HG02798 (cell line): ENCODE measurements around the gene PYGL.
"Not testable (repeated sequence)": the region's sequence is repeated elsewhere in the genome, so short reads cannot be mapped to it uniquely, and the experiment has no call there.

ENCODE experiments used
- ATAC-seq: cut with Tn5 transposase; IDR thresholded peaks from one replicate; pipeline ENCODE4 v1.9.1; 2021; ENCODE audit warnings: mild to moderate bottlenecking; ENCODE audit not compliant: unreplicated experiment, poor library complexity

PYGL gene

GRCh38 chr14:50955373-50956043 is 11.2 kb upstream of the PYGL start:
- ATAC-seq, result no peak

- no peak for ATAC-seq
Observed at GRCh38 chr14:50954811-50955372, 10.6 kb upstream of the PYGL start.

- ATAC-seq, result no peak
Observed at GRCh38 chr14:50953502-50953901, 9.2 kb upstream of the PYGL start.

- ATAC-seq, result no peak
Observed at GRCh38 chr14:50951032-50951431, 6.7 kb upstream of the PYGL start.

- ATAC-seq, result no peak
Observed at GRCh38 chr14:50948205-50948604, 3.9 kb upstream of the PYGL start.

DNA sequence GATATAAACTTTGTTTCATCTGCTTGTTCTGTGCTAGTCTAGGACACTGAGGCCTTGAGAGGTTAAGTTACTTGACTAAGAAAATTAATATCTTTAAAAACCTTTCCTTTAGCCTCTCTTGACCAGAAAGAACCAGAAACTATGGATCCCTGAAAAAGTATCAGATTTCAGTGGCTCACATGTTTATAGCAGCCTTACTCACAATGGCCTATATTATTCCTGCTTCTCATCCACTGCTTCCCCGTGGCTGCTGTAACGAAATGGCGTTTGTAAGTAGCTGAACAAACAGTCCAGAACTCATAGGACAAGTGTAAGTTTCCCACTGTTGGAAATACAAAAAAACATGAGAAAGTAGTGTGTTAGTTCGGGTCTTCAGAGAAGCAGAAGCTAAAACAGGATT is 3.2 kb upstream of the PYGL start:
- ATAC-seq, result no peak

DNA sequence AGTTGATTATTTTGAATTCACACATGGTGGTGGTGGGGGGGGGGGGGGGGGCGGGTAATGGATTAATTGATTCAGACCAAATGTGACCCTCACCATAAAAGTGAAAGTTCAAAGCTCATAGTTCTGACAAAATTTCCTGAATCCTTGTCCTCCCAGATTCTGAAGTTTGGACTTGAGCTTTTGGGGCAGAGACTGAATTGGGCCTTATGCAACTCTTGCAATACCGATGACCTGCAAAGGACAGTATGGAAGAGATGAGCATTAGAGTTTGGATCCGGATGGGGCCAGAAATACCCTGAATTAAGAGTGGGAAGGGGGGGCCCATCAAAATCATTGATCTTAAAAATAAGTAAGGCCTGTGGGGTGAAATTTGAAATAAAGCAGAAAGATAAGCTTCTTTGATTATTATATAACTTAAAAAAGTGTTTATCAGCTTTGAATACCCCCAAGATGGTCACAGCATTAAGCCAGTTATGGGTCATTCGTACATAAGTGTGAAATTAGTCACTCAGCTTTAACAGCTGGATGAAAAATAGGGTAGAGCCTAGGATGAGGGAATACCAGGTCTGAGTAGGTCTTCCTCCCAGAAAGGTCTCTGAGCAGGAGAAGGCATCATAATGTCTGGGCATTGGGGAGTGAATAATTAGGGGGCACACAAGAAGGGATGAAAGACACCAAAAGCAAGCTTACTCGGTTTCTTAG is 2.1 kb upstream of the PYGL start:
- no peak for ATAC-seq

DNA sequence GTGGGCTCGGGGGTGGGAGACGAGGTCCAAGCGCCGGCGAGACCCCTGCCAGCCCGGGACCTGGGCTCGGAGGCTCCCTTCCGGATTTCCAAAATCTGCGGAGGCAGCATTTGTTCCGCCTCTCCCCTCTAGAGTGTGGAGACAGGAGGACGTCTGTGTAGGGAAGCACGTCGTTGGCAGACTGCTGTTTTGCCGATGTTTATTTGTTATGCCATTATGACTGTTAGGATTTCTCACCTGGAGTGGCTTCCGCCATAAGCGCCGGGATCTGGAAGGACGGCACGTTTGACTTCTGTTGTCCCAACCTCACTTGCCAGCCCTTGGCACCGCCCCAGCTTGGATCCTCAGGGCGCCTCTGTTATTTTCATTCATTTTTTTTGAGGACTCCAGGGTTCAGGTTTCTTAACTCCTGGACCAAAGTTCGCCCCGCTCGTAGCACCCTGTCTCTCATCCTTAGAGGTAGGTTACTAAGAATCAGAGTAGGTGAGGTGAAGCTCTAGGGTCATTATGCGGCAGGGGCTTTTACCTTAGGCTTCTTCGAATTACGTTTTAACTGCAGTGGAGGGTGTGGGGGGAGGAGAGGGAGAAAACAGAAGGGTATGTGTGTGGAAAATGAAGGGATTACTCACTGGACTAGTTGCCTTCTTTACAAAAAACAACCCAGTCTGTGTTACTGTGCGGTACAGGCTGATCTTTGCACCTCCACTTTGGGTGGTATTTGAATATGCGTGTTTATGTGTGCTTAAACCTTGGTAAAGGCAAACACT is 547 bp upstream of the PYGL start:
- no peak for ATAC-seq

- ATAC-seq, result no peak
Observed at GRCh38 chr14:50943261-50943942, 881 bp downstream of the PYGL start.

GRCh38 chr14:50941638-50942037 is 2.6 kb downstream of the PYGL start:
- ATAC-seq, result not testable (repeated sequence)

- ATAC-seq, result no peak
Observed at GRCh38 chr14:50941151-50941550, 3.1 kb downstream of the PYGL start.

GRCh38 chr14:50937800-50938199 is 6.5 kb downstream of the PYGL start:
- ATAC-seq, result no peak

- no peak for ATAC-seq
Observed at GRCh38 chr14:50937325-50937724, 7.0 kb downstream of the PYGL start.

GRCh38 chr14:50936882-50937281 is 7.4 kb downstream of the PYGL start:
- no peak for ATAC-seq

GRCh38 chr14:50936016-50936340 is 8.3 kb downstream of the PYGL start:
- no peak for ATAC-seq

DNA sequence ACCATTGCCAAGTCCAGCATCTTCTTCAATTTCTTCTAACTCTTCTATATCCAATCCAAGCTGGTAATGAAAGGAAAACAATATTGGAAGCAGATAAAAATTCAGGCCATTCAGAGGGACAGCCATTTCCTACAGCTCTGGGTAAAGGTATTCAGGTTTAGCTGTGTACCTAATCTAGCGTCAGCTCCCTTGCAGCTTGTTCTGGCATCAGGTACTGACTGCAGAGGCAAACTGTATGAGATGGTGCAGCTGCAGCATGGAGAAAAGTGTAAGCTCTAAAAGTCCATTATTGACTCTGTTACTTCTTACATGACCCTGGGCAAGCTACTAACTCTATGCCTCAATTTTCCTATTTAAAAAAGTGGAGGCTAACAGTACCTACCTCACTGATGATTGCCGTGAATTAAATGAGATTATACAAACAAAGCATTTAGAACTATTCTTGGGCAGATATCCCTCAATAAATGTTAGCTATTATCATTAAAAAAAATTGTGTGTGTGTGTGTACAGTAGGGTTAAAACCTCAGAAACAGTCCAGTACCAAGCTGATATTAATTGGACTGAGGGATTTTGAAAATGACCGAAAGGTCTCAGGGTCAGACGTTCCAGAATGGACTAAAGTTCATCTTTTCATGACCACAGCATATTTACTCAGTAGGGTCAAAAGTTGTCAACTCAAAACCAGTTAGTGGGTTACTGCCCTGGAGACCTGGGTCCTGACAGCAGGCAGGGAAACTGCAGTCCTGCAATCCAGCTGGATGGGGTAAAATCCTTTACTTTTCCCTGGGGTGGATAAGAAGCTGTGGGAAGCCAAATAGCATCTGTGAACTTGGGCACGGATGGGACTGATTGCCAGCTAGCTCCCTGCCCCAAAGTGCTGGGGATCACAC is 8.9 kb downstream of the PYGL start:
- ATAC-seq, result no peak

DNA sequence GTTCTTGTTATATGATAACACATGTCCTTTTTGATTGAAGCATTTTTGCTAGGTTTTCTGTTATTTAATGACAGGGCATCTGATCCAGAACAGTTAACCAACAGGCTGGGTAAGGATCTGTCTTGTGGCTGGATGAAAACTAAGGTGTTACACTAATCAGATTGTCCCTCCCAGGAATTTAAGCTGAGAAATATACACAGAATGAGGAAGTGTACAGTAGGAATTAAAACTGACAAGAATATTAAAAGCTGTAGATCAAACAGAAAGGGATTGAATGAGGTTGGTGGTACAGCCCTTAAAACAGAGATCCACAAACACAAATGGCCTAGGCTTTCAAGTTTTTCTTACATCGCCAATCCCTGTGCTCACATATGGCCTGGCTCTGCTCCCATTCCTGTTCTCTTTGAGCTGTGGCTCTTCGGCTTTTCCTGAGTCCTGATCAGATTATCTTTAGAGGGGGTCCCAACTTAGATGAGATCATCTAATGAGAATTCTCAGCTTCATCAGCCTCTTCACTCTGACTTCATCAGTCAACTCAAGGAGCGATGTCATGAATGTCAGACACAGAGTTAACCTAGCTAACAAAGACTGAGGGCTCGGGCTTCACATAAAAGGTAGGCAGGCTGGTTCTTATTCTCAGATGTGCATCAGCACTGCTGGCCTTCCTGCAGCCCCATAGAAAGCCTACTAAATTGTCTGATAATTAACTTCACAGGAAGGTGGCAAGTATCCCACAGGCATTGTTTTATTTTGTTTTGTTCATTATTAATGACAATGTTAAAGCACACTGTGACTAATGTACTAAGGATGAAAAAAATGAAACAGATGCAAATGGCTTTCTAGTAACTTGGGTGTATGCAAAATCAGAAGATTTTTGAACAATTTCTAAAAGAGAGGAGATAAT is 11.4 kb downstream of the PYGL start:
- ATAC-seq, result no peak

DNA sequence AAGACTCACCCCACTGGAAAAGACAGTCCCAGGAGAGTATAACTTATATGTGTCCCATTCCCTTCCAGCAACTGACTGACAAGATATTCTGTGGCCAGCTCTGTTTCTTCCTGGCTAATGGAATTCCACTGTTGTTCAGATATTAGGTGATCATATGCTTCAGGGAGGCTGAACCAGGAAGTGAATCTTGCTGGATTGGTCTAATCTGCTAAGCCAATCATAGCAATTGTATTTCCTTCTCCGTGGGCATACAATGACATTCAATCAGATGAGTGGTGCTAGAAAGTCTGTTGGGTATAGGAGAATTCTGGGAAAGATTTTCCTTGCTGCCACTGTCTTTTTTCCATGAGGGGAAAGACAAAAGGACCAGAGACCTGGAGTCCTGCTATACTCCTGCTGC is 12.1 kb downstream of the PYGL start:
- no peak for ATAC-seq

DNA sequence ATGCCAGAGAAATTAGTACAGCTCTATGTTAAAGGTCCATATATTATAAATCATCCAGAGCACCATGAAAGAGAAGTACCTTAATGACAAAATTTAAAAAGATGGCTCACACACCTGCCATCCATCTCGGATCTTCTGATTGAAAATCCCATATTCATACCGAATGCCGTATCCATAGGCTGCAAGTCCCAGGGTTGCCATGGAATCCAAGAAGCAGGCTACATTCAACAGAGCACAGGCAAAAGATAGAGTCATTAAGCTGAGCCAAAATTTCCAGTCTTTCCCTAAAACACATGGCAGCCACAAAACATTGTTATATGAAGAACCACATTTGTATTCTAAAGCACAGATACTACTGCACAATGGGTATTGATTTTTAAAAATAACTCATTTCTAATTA is 12.7 kb downstream of the PYGL start:
- ATAC-seq, result no peak
